ENCODE data around the gene RNF220.

RNF220 gene

DNA sequence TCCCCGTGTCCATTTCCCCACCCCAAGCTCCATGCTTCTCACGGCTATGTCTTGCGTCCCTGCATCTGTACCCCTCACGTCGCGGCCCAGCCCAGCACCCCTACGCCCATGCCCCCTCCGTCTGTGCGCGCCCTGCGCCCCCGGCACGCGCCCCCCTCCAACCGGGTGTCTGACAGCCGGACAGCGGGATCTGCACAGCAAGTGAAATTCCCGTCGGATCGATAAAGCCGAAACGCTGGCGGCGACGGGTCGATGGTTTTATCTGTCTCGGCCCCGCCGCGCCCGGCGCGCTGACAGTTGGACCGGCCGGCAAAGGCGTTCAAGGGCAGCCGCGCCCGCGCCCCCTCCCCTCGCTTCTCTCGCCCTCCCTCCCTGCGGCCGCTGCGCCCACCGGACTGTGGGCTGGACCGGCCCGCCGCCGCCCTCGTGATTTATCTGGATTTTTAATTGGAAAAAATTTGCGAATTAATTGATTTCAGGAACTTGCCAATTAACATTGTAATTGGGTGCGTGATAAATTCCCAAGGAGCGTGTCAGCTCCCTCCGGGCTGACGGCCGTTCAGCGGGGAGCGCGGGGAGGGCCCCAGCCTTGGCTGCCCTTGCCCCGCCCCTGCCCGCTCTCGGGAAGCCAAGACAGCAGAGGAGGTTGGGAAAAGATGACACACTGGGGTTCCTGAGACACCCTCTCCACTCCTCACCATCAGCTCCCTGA, 212.1 kb downstream of the RNF220 start (continued):
- TF ChIP-seq SP7 (tag by site-specific recombination; IDR thresholded peaks at IDR 0.05) (peak; percentile 30; the same call in 1 of the 2 replicates), ZNF202 (tag by site-specific recombination; IDR thresholded peaks at IDR 0.05; ENCODE audit: borderline replicate concordance) (no peak), ZNF37A (tag by site-specific recombination; IDR thresholded peaks at IDR 0.05) (no peak), ZNF433 (tag by site-specific recombination; IDR thresholded peaks at IDR 0.05; ENCODE audit: low read depth) (no peak), ZNF776 (tag by site-specific recombination; IDR thresholded peaks at IDR 0.05; ENCODE audit: borderline replicate concordance) (no peak), RBAK (tag by site-specific recombination; IDR thresholded peaks at IDR 0.05) (no peak)
- TF ChIP-seq, protein P1, sequence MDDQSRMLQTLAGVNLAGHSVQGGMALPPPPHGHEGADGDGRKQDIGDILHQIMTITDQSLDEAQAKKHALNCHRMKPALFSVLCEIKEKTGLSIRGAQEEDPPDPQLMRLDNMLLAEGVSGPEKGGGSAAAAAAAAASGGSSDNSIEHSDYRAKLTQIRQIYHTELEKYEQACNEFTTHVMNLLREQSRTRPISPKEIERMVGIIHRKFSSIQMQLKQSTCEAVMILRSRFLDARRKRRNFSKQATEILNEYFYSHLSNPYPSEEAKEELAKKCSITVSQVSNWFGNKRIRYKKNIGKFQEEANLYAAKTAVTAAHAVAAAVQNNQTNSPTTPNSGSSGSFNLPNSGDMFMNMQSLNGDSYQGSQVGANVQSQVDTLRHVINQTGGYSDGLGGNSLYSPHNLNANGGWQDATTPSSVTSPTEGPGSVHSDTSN (CRISPR knock-in tag; IDR thresholded peaks at IDR 0.05): no peak
- TF ChIP-seq, protein P2, sequence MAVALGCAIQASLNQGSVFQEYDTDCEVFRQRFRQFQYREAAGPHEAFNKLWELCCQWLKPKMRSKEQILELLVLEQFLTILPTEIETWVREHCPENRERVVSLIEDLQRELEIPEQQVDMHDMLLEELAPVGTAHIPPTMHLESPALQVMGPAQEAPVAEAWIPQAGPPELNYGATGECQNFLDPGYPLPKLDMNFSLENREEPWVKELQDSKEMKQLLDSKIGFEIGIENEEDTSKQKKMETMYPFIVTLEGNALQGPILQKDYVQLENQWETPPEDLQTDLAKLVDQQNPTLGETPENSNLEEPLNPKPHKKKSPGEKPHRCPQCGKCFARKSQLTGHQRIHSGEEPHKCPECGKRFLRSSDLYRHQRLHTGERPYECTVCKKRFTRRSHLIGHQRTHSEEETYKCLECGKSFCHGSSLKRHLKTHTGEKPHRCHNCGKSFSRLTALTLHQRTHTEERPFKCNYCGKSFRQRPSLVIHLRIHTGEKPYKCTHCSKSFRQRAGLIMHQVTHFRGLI (tag by site-specific recombination; IDR thresholded peaks at IDR 0.05): peak; percentile 56; the same call in 1 of the 2 replicates
- TF ChIP-seq, protein P3, sequence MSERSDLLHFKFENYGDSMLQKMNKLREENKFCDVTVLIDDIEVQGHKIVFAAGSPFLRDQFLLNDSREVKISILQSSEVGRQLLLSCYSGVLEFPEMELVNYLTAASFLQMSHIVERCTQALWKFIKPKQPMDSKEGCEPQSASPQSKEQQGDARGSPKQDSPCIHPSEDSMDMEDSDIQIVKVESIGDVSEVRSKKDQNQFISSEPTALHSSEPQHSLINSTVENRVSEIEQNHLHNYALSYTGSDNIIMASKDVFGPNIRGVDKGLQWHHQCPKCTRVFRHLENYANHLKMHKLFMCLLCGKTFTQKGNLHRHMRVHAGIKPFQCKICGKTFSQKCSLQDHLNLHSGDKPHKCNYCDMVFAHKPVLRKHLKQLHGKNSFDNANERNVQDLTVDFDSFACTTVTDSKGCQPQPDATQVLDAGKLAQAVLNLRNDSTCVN (tag by site-specific recombination; optimal IDR thresholded peaks at IDR 0.05): peak; percentile 60

DNA sequence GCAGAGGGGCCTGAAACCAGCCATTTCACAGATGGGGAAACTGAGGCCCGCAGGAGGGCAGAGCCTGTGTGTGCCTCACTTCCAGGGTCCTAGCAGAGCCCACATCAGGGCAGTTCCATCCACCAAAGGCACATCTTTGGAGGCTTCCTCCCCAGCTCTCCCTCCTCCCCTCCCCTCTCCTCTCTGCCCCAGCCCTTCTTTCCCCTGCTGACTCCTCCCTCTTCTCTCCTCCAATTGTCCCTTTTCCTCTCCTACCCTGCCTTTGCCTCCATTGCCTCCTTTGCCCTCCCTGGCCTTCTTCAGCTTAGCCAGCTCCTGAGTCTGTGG, 212.6 kb downstream of the RNF220 start:
- Histone ChIP-seq H3K4me3 (ENCODE audit: low read depth, low read length) (no peak overlapping the region), H3K36me3 (ENCODE audit: control insufficient read depth in 2 of 2, insufficient read depth in 1 of 2, low read length in 2 of 2) (no peaks in the 10 kb centered on the region), H3K27ac (ENCODE audit: extremely low read depth, low read depth, low read length) (no peak overlapping the region), H3K9me3 (ENCODE audit: control insufficient read depth, insufficient read depth, low read depth, low read length) (no peaks in the 10 kb centered on the region), H3K4me1 (ENCODE audit: control insufficient read depth, insufficient read depth, low read length) (peaks cover 10% of the 10 kb centered on the region)
- ChIA-PET POLR2A (interaction anchor here (2.9 kb wide), 1 partner anchor 15 kb away, joined by 27 read pairs; no protein-coding TSS in a partner anchor), CTCF (interaction anchor here (1.1 to 4.6 kb wide), 3 partner anchors 9 to 34 kb away, joined by 5 to 21 read pairs (median 12); no protein-coding TSS in a partner anchor)
- TF ChIP-seq, protein P4, sequence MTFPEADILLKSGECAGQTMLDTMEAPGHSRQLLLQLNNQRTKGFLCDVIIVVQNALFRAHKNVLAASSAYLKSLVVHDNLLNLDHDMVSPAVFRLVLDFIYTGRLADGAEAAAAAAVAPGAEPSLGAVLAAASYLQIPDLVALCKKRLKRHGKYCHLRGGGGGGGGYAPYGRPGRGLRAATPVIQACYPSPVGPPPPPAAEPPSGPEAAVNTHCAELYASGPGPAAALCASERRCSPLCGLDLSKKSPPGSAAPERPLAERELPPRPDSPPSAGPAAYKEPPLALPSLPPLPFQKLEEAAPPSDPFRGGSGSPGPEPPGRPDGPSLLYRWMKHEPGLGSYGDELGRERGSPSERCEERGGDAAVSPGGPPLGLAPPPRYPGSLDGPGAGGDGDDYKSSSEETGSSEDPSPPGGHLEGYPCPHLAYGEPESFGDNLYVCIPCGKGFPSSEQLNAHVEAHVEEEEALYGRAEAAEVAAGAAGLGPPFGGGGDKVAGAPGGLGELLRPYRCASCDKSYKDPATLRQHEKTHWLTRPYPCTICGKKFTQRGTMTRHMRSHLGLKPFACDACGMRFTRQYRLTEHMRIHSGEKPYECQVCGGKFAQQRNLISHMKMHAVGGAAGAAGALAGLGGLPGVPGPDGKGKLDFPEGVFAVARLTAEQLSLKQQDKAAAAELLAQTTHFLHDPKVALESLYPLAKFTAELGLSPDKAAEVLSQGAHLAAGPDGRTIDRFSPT (tag by site-specific recombination; IDR thresholded peaks at IDR 0.05): peak; percentile 19; the same call in 1 of the 2 replicates
- TF ChIP-seq ZNF214 (tag by site-specific recombination; IDR thresholded peaks at IDR 0.05; ENCODE audit: borderline replicate concordance): no peak
- no peak for TF ChIP-seq ZNF600 (tag by site-specific recombination; IDR thresholded peaks at IDR 0.05)
- TF ChIP-seq ZNF302 (tag by site-specific recombination; IDR thresholded peaks at IDR 0.05; ENCODE audit: low read depth): no peak
- TF ChIP-seq, protein P5, sequence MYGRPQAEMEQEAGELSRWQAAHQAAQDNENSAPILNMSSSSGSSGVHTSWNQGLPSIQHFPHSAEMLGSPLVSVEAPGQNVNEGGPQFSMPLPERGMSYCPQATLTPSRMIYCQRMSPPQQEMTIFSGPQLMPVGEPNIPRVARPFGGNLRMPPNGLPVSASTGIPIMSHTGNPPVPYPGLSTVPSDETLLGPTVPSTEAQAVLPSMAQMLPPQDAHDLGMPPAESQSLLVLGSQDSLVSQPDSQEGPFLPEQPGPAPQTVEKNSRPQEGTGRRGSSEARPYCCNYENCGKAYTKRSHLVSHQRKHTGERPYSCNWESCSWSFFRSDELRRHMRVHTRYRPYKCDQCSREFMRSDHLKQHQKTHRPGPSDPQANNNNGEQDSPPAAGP (tag by site-specific recombination; IDR thresholded peaks at IDR 0.05): 0 out of 2 replicates have a peak, but pooled peaks have one; percentile 48
- TF ChIP-seq, protein P6, sequence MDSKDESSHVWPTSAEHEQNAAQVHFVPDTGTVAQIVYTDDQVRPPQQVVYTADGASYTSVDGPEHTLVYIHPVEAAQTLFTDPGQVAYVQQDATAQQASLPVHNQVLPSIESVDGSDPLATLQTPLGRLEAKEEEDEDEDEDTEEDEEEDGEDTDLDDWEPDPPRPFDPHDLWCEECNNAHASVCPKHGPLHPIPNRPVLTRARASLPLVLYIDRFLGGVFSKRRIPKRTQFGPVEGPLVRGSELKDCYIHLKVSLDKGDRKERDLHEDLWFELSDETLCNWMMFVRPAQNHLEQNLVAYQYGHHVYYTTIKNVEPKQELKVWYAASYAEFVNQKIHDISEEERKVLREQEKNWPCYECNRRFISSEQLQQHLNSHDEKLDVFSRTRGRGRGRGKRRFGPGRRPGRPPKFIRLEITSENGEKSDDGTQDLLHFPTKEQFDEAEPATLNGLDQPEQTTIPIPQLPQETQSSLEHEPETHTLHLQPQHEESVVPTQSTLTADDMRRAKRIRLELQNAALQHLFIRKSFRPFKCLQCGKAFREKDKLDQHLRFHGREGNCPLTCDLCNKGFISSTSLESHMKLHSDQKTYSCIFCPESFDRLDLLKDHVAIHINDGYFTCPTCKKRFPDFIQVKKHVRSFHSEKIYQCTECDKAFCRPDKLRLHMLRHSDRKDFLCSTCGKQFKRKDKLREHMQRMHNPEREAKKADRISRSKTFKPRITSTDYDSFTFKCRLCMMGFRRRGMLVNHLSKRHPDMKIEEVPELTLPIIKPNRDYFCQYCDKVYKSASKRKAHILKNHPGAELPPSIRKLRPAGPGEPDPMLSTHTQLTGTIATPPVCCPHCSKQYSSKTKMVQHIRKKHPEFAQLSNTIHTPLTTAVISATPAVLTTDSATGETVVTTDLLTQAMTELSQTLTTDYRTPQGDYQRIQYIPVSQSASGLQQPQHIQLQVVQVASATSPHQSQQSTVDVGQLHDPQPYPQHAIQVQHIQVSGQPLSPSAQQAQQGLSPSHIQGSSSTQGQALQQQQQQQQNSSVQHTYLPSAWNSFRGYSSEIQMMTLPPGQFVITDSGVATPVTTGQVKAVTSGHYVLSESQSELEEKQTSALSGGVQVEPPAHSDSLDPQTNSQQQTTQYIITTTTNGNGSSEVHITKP (tag by site-specific recombination; IDR thresholded peaks at IDR 0.05): peak; percentile 56; the same call in 1 of the 2 replicates
- TF ChIP-seq SP3 (tag by site-specific recombination; IDR thresholded peaks at IDR 0.05): 0 out of 2 replicates have a peak, but pooled peaks have one; percentile 34
- TF ChIP-seq, protein P7, sequence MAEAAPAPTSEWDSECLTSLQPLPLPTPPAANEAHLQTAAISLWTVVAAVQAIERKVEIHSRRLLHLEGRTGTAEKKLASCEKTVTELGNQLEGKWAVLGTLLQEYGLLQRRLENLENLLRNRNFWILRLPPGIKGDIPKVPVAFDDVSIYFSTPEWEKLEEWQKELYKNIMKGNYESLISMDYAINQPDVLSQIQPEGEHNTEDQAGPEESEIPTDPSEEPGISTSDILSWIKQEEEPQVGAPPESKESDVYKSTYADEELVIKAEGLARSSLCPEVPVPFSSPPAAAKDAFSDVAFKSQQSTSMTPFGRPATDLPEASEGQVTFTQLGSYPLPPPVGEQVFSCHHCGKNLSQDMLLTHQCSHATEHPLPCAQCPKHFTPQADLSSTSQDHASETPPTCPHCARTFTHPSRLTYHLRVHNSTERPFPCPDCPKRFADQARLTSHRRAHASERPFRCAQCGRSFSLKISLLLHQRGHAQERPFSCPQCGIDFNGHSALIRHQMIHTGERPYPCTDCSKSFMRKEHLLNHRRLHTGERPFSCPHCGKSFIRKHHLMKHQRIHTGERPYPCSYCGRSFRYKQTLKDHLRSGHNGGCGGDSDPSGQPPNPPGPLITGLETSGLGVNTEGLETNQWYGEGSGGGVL (tag by site-specific recombination; IDR thresholded peaks at IDR 0.05): peak; percentile 75
- TF ChIP-seq WT1 (tag by site-specific recombination; IDR thresholded peaks at IDR 0.05): peak; percentile 58; the same call in 1 of the 2 replicates
- 0 out of 2 replicates have a peak, but pooled peaks have one; percentile 18 for TF ChIP-seq ZNF366 (tag by site-specific recombination; conservative IDR thresholded peaks at IDR 0.05)
